AG08396 (cell line): ENCODE data around the gene BABAM2.
"Not testable (repeated sequence)": the region's sequence is repeated elsewhere in the genome, so short reads cannot be mapped to it uniquely, and the experiment has no call there.

Experiments
- DNase-seq: peaks from one replicate; pipeline ENCODE4 v3.0.0; 2012; ENCODE audit warnings: low spot score, mixed read lengths

Gene BABAM2

GRCh38 chr2:27978761-27979160 is 88.2 kb downstream of the BABAM2 start:
- not testable (repeated sequence) for DNase-seq

- no peak for DNase-seq
Observed at GRCh38 chr2:27980242-27980641, 89.7 kb downstream of the BABAM2 start.

GRCh38 chr2:27984153-27984552 is 93.6 kb downstream of the BABAM2 start:
- DNase-seq = no peak

- no peak for DNase-seq
Observed at GRCh38 chr2:27988306-27988705, 97.8 kb downstream of the BABAM2 start.

- DNase-seq = no peak
Observed at GRCh38 chr2:27988718-27989117, 98.2 kb downstream of the BABAM2 start.

- no peak for DNase-seq
Observed at GRCh38 chr2:27989149-27989548, 98.6 kb downstream of the BABAM2 start.

- no peak for DNase-seq
Observed at GRCh38 chr2:27990030-27990590, 99.6 kb downstream of the BABAM2 start.

- DNase-seq = no peak
Observed at GRCh38 chr2:27991146-27991545, 100.6 kb downstream of the BABAM2 start.

- peak; percentile 44 for DNase-seq
Observed at GRCh38 chr2:27992787-27993401, 102.4 kb downstream of the BABAM2 start.

- no peak for DNase-seq
Observed at GRCh38 chr2:27993402-27993787, 102.9 kb downstream of the BABAM2 start.

- no peak for DNase-seq
Observed at GRCh38 chr2:27993950-27994728, 103.6 kb downstream of the BABAM2 start.

- no peak for DNase-seq
Observed at GRCh38 chr2:27996156-27996922, 105.8 kb downstream of the BABAM2 start.

- DNase-seq = no peak
Observed at GRCh38 chr2:28000287-28000686, 109.8 kb downstream of the BABAM2 start.

- no peak for DNase-seq
Observed at GRCh38 chr2:28002181-28002580, 111.7 kb downstream of the BABAM2 start.

GRCh38 chr2:28004086-28004485 is 113.6 kb downstream of the BABAM2 start:
- DNase-seq = peak; percentile 41

- DNase-seq = no peak
Observed at GRCh38 chr2:28009732-28010131, 119.2 kb downstream of the BABAM2 start.

- no peak for DNase-seq
Observed at GRCh38 chr2:28011322-28011737, 120.8 kb downstream of the BABAM2 start.

- not testable (repeated sequence) for DNase-seq
Observed at GRCh38 chr2:28018474-28018873, 127.9 kb downstream of the BABAM2 start.

GRCh38 chr2:28019521-28019920 is 129.0 kb downstream of the BABAM2 start:
- not testable (repeated sequence) for DNase-seq

GRCh38 chr2:28021898-28022297 is 131.4 kb downstream of the BABAM2 start:
- no peak for DNase-seq

GRCh38 chr2:28025123-28025522 is 134.6 kb downstream of the BABAM2 start:
- DNase-seq = no peak

- DNase-seq = not testable (repeated sequence)
Observed at GRCh38 chr2:28026230-28026629, 135.7 kb downstream of the BABAM2 start.

- DNase-seq = no peak
Observed at GRCh38 chr2:28028025-28028424, 137.5 kb downstream of the BABAM2 start.
